Astrocyte of the cerebellum (primary cell): ENCODE measurements around the gene PRKCB.

Source experiments
- DNase-seq: peaks from one replicate; pipeline ENCODE4 v3.0.0-alpha.2; 2011; ENCODE audit warnings: low read depth
- H3K4me3 ChIP-seq: 2 replicates; pipeline ENCODE4 v1.5.1; 2011; ENCODE audit warnings: mild to moderate bottlenecking, low read depth, low read length, moderate library complexity
- CTCF ChIP-seq: IDR thresholded peaks from 2 replicates; pipeline ENCODE4 v1.5.1; 2012; ENCODE audit warnings: low read length, low read depth, moderate library complexity, mild to moderate bottlenecking; ENCODE audit errors: missing control alignments
- in situ Hi-C: cut with HindIII; loops from 2 replicates; pipeline ENCODE4 v1.10.0; 2017; ENCODE audit warnings: low sequenced_read_pairs

Gene PRKCB

GRCh38 chr16:24075302-24075701, 239.5 kb downstream of the PRKCB start:
- TF ChIP-seq CTCF: no peak
- DNase-seq: no peak
- no peak overlapping the region for H3K4me3 ChIP-seq
- in situ Hi-C loops: no loop called here

- no peak for TF ChIP-seq CTCF
- in situ Hi-C loops: no loop called here
- DNase-seq: no peak
- H3K4me3 ChIP-seq: no peak overlapping the region
These were observed 240.3 kb downstream of the PRKCB start for GRCh38 chr16:24075931-24076716.

- no peak overlapping the region for H3K4me3 ChIP-seq
- DNase-seq: no peak
- in situ Hi-C loops: no loop called here
- no peak for TF ChIP-seq CTCF
These were observed 241.5 kb downstream of the PRKCB start for GRCh38 chr16:24077292-24077691.

- in situ Hi-C loops: no loop called here
- TF ChIP-seq CTCF: no peak
- no peak for DNase-seq
- H3K4me3 ChIP-seq: no peak overlapping the region
These were observed 242.2 kb downstream of the PRKCB start for GRCh38 chr16:24077966-24078365.

- TF ChIP-seq CTCF: no peak
- no peak overlapping the region for H3K4me3 ChIP-seq
- in situ Hi-C loops: no loop called here
- no peak for DNase-seq
These were observed 249.9 kb downstream of the PRKCB start for GRCh38 chr16:24085666-24086065.

- DNase-seq: no peak
- in situ Hi-C loops: no loop called here
- H3K4me3 ChIP-seq: no peak overlapping the region
- TF ChIP-seq CTCF: no peak
These were observed 252.2 kb downstream of the PRKCB start for GRCh38 chr16:24087891-24088410.

- no peak overlapping the region for H3K4me3 ChIP-seq
- in situ Hi-C loops: no loop called here
- DNase-seq: no peak
- TF ChIP-seq CTCF: no peak
These were observed 253.0 kb downstream of the PRKCB start for GRCh38 chr16:24088767-24089166.
